ENCODE data around the gene SORCS2.

The SORCS2 gene

GRCh38 chr4:7772711-7773385 lies 580.5 kb downstream of the SORCS2 start (continued):
- TF ChIP-seq, protein P1, sequence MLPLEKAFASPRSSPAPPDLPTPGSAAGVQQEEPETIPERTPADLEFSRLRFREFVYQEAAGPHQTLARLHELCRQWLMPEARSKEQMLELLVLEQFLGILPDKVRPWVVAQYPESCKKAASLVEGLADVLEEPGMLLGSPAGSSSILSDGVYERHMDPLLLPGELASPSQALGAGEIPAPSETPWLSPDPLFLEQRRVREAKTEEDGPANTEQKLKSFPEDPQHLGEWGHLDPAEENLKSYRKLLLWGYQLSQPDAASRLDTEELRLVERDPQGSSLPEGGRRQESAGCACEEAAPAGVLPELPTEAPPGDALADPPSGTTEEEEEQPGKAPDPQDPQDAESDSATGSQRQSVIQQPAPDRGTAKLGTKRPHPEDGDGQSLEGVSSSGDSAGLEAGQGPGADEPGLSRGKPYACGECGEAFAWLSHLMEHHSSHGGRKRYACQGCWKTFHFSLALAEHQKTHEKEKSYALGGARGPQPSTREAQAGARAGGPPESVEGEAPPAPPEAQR (tag by site-specific recombination; IDR thresholded peaks at IDR 0.05), result no peak
- TF ChIP-seq ZNF174 (tag by site-specific recombination; IDR thresholded peaks at IDR 0.05) (no peak), ZNF561 (tag by site-specific recombination; IDR thresholded peaks at IDR 0.05; ENCODE audit: borderline replicate concordance) (no peak), ZNF146 (tag by site-specific recombination; IDR thresholded peaks at IDR 0.05) (no peak), ZNF350 (tag by site-specific recombination; IDR thresholded peaks at IDR 0.05) (no peak), ZNF560 (tag by site-specific recombination; IDR thresholded peaks at IDR 0.05; ENCODE audit: borderline replicate concordance) (no peak)

- Histone ChIP-seq H3K9me3 (ENCODE audit: control insufficient read depth, insufficient read depth, low read depth, low read length) (no peaks in the 10 kb centered on the region), H3K4me1 (ENCODE audit: control insufficient read depth, insufficient read depth, low read length) (no peaks in the 10 kb centered on the region), H3K4me3 (ENCODE audit: low read depth, low read length) (no peak overlapping the region), H3K36me3 (ENCODE audit: control insufficient read depth in 2 of 2, insufficient read depth in 1 of 2, low read length in 2 of 2) (peaks cover 0 to 39% of the 10 kb centered on the region in 2 experiments; a peak in 1 of 3 replicates), H3K27ac (ENCODE audit: extremely low read depth, low read depth, low read length) (no peak overlapping the region)
- POLR2A ChIA-PET, result no interaction called here
- TF ChIP-seq ZNF292 (tag by site-specific recombination; IDR thresholded peaks at IDR 0.05; ENCODE audit: borderline replicate concordance, low read depth) (no peak), ZNF266 (tag by site-specific recombination; IDR thresholded peaks at IDR 0.05; ENCODE audit: low read depth) (no peak), ZNF677 (tag by site-specific recombination; IDR thresholded peaks at IDR 0.05) (no peak), ZNF626 (tag by site-specific recombination; IDR thresholded peaks at IDR 0.05) (no peak)
- CTCF ChIA-PET, result interaction anchor here (0.7 to 0.8 kb wide), 2 partner anchors 12 to 563 kb away, joined by 3 to 4 read pairs; no protein-coding TSS in a partner anchor
Observed at GRCh38 chr4:7773401-7774180, 581.3 kb downstream of the SORCS2 start.

- H3K27ac ChIP-seq (ENCODE audit: extremely low read depth, low read depth, low read length), result no peak overlapping the region
- peaks cover 0 to 38% of the 10 kb centered on the region in 2 experiments; a peak in 1 of 3 replicates for H3K36me3 ChIP-seq (ENCODE audit: control insufficient read depth in 2 of 2, insufficient read depth in 1 of 2, low read length in 2 of 2)
- CTCF ChIA-PET, result interaction anchor here (0.6 kb wide), 1 partner anchor 439 kb away, joined by 3 read pairs; no protein-coding TSS in a partner anchor
- H3K4me1 ChIP-seq (ENCODE audit: control insufficient read depth, insufficient read depth, low read length), result no peaks in the 10 kb centered on the region
- no peak for TF ChIP-seq ZFP69B (tag by site-specific recombination; IDR thresholded peaks at IDR 0.05)
- TF ChIP-seq ZNF521 (tag by site-specific recombination; IDR thresholded peaks at IDR 0.05), result no peak
- no peak for TF ChIP-seq YY2 (tag by site-specific recombination; IDR thresholded peaks at IDR 0.05)
- TF ChIP-seq ZNF155 (tag by site-specific recombination; IDR thresholded peaks at IDR 0.05), result no peak
- no peak for TF ChIP-seq ZNF449 (tag by site-specific recombination; IDR thresholded peaks at IDR 0.05)
- no peak for TF ChIP-seq ZNF324 (tag by site-specific recombination; IDR thresholded peaks at IDR 0.05)
- no peak for TF ChIP-seq ZNF174 (tag by site-specific recombination; IDR thresholded peaks at IDR 0.05)
- TF ChIP-seq, protein P2, sequence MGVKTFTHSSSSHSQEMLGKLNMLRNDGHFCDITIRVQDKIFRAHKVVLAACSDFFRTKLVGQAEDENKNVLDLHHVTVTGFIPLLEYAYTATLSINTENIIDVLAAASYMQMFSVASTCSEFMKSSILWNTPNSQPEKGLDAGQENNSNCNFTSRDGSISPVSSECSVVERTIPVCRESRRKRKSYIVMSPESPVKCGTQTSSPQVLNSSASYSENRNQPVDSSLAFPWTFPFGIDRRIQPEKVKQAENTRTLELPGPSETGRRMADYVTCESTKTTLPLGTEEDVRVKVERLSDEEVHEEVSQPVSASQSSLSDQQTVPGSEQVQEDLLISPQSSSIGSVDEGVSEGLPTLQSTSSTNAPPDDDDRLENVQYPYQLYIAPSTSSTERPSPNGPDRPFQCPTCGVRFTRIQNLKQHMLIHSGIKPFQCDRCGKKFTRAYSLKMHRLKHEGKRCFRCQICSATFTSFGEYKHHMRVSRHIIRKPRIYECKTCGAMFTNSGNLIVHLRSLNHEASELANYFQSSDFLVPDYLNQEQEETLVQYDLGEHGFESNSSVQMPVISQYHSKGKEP (tag by site-specific recombination; IDR thresholded peaks at IDR 0.05), result no peak
- TF ChIP-seq ZNF529 (tag by site-specific recombination; IDR thresholded peaks at IDR 0.05; ENCODE audit: insufficient replicate concordance), result no peak
- no peak for TF ChIP-seq ZNF37A (tag by site-specific recombination; IDR thresholded peaks at IDR 0.05)
- no peak for TF ChIP-seq ZNF560 (tag by site-specific recombination; IDR thresholded peaks at IDR 0.05; ENCODE audit: borderline replicate concordance)
- no peak for TF ChIP-seq ZNF211 (tag by site-specific recombination; IDR thresholded peaks at IDR 0.05; ENCODE audit: low read depth)
- no peak for TF ChIP-seq RBAK (tag by site-specific recombination; IDR thresholded peaks at IDR 0.05)
- TF ChIP-seq HOXA7 (CRISPR knock-in tag; IDR thresholded peaks at IDR 0.05; ENCODE audit: borderline replicate concordance), result no peak
- no peak for TF ChIP-seq ZNF133 (tag by site-specific recombination; IDR thresholded peaks at IDR 0.05)
- TF ChIP-seq MZF1 (tag by site-specific recombination; IDR thresholded peaks at IDR 0.05; ENCODE audit: borderline replicate concordance), result no peak
- no peak overlapping the region for H3K4me3 ChIP-seq (ENCODE audit: low read depth, low read length)
- no peaks in the 10 kb centered on the region for H3K9me3 ChIP-seq (ENCODE audit: control insufficient read depth, insufficient read depth, low read depth, low read length)
- POLR2A ChIA-PET, result no interaction called here
Observed at GRCh38 chr4:7774301-7775294, 582.3 kb downstream of the SORCS2 start.

Data from HEK293 (cell line).